T-helper 1 cell treated with Interleukin-12 subunit alpha and Interleukin-12 subunit beta and Interleukin-4 antibody, amounts not matched to agents 30 μg/mL and 1 μg/mL, for 36 hours (primary cell): ENCODE measurements around the gene PPFIA4.

Experiments used
- H3K27ac Mint-ChIP-seq: one replicate; pipeline ENCODE4 v1.8.0; 2021; ENCODE audit warnings: mild to moderate bottlenecking, mixed read lengths
- H3K27me3 Mint-ChIP-seq: one replicate; pipeline ENCODE4 v1.8.0; 2021; ENCODE audit warnings: low read depth, mixed read lengths
- H3K36me3 Mint-ChIP-seq: one replicate; pipeline ENCODE4 v1.8.0; 2021; ENCODE audit warnings: low read depth, mixed read lengths
- H3K4me1 Mint-ChIP-seq: one replicate; pipeline ENCODE4 v1.8.0; 2021; ENCODE audit warnings: low read depth, mixed read lengths
- H3K4me3 Mint-ChIP-seq: one replicate; pipeline ENCODE4 v1.8.0; 2021; ENCODE audit warnings: mild to moderate bottlenecking, moderate library complexity, mixed read lengths
- H3K9me3 Mint-ChIP-seq: one replicate; pipeline ENCODE4 v1.8.0; 2021; ENCODE audit warnings: mixed read lengths

Gene PPFIA4

DNA sequence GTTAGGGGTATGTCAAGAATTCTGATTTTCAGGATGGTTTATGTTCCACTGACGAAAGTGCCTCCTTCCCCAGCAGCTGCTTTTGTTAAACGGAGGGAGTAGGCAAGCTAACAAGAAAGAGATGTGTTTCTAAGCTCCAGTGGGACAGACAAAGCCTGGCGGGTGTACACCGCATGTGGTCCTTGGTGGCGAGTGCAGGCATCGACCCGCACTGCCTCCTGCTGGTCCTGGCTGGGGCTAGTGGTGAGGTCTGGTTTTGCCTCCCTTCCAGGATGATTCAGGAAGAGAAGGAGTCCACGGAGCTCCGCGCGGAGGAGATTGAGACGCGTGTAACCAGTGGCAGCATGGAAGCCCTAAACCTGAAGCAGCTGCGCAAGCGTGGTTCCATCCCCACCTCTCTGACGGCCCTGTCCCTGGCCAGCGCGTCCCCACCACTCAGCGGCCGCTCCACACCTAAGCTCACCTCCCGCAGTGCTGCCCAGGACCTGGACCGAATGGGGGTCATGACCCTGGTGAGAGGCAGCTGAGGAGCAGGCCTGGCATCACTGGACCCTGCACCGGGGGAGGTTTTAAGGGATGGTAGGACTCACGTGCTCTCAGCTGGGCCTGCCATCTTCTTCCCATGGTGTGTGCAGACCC lies 29.0 kb downstream of the PPFIA4 start:
- H3K27me3 Mint-ChIP-seq = no peaks in the 10 kb centered on the region
- no peaks in the 10 kb centered on the region for H3K4me1 Mint-ChIP-seq
- H3K36me3 Mint-ChIP-seq = peaks cover 7% of the 10 kb centered on the region
- H3K4me3 Mint-ChIP-seq = no peak overlapping the region
- H3K9me3 Mint-ChIP-seq = no peaks in the 10 kb centered on the region
- no peak overlapping the region for H3K27ac Mint-ChIP-seq

GRCh38 chr1:203056012-203056411 lies 29.7 kb downstream of the PPFIA4 start:
- Mint-ChIP-seq H3K27me3 (no peaks in the 10 kb centered on the region), H3K36me3 (peaks cover 9% of the 10 kb centered on the region), H3K4me1 (no peaks in the 10 kb centered on the region), H3K4me3 (no peak overlapping the region), H3K9me3 (no peaks in the 10 kb centered on the region), H3K27ac (no peak overlapping the region)

GRCh38 chr1:203056516-203056915 lies 30.2 kb downstream of the PPFIA4 start:
- Mint-ChIP-seq H3K9me3 (no peaks in the 10 kb centered on the region), H3K27ac (no peak overlapping the region), H3K4me3 (no peak overlapping the region), H3K27me3 (no peaks in the 10 kb centered on the region), H3K4me1 (no peaks in the 10 kb centered on the region), H3K36me3 (peaks cover 9% of the 10 kb centered on the region)

DNA sequence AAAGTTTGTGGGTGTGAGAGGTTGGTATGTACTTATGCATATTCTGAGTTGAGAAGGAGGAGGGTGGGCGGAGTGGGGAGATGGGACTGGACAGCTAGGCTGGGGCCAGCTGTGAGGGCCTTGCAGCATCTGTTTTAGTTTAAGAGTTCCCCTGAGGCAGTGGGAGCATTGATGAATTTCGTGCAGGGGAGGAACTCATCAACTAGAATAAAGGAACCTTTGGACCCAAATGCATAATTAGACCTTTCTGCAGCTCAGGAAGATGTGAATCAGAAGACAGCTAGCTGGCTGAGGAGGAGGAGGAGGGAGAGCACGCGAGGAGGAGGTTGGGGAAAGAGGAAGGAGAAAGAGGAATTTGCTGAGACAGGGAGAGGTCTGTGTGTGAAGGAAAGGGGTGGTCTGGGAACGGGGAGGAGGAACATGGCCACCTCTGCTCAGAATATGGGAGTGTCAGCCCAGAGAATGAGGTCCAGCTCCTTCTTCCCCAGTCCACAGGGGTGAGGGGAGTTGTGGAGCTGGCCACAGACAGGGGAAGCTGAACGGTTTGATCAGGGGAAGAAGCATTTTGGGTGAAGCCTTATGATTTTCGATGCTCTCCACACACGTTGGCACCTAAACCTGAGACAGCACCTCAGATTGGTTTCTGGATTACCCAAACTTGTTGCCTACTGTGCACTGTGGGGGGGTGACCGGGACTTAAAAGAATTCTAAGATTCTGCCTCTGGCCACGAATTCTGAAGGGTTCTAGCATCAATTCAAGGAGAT lies 31.8 kb downstream of the PPFIA4 start:
- Mint-ChIP-seq H3K4me3 (no peak overlapping the region), H3K27ac (no peak overlapping the region), H3K9me3 (no peaks in the 10 kb centered on the region), H3K36me3 (peaks cover 8% of the 10 kb centered on the region), H3K27me3 (no peaks in the 10 kb centered on the region), H3K4me1 (no peaks in the 10 kb centered on the region)

DNA sequence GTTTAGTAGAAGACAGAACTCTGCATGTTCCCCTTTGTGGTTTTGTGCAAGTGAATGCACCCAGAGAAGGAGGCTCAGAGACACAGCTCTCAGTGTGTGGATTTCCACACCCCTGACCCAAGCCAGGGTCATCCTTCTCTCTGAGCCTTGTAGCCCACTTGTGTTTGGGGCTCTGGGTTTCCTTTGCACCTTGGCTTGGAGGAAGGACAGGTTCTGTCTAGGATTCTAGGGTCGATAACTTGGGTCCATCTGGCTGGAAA lies 32.3 kb downstream of the PPFIA4 start:
- Mint-ChIP-seq H3K36me3 (peaks cover 8% of the 10 kb centered on the region), H3K9me3 (no peaks in the 10 kb centered on the region), H3K4me3 (no peak overlapping the region), H3K27ac (no peak overlapping the region), H3K27me3 (no peaks in the 10 kb centered on the region), H3K4me1 (no peaks in the 10 kb centered on the region)

DNA sequence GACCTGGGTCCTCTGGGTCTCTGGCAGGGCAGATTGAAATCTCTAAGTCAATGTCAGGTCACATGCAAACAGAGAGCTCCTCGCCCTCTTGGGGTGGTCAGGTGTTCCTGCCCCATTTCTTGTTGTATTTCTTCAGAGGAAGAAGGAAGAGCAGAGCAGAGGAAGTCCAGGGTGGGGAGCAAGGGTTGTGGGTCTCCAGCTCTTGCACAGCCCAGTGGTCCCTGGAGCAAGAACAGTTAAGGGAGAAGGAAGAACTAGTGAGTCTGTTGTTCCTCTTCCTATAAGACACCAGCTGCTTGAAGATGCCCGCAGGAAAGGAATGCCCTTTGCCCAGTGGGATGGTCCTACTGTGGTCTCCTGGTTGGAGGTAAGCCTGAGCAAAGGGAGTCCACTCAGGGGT lies 33.2 kb downstream of the PPFIA4 start:
- no peaks in the 10 kb centered on the region for H3K27me3 Mint-ChIP-seq
- no peak overlapping the region for H3K4me3 Mint-ChIP-seq
- no peaks in the 10 kb centered on the region for H3K4me1 Mint-ChIP-seq
- H3K9me3 Mint-ChIP-seq = no peaks in the 10 kb centered on the region
- H3K36me3 Mint-ChIP-seq = peaks cover 8% of the 10 kb centered on the region
- H3K27ac Mint-ChIP-seq = no peak overlapping the region

GRCh38 chr1:203060115-203060514 lies 33.8 kb downstream of the PPFIA4 start:
- H3K36me3 Mint-ChIP-seq = peaks cover 8% of the 10 kb centered on the region
- H3K27ac Mint-ChIP-seq = no peak overlapping the region
- H3K4me1 Mint-ChIP-seq = no peaks in the 10 kb centered on the region
- H3K9me3 Mint-ChIP-seq = no peaks in the 10 kb centered on the region
- no peak overlapping the region for H3K4me3 Mint-ChIP-seq
- H3K27me3 Mint-ChIP-seq = no peaks in the 10 kb centered on the region

DNA sequence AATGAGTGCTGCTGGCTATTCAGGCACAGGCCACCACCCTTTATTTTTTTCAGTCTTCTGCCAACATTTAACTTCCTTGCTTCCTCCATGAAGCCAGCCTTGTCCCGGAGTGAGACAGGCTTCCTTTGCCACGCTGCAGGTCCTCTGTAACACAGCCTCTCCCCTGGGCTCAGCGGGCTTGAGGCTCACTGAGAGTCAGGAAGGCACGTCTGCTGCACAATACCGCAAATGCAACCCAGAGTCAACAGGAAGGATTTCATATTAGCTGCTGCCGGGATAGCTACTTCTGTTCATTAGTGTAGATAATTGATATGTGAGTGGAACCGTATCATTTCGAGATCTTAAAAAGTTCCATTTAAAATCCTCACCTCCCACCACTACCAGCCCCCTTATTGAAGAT lies 37.0 kb downstream of the PPFIA4 start:
- H3K4me1 Mint-ChIP-seq = no peaks in the 10 kb centered on the region
- no peak overlapping the region for H3K4me3 Mint-ChIP-seq
- H3K36me3 Mint-ChIP-seq = peaks cover 6% of the 10 kb centered on the region
- H3K27ac Mint-ChIP-seq = no peak overlapping the region
- no peaks in the 10 kb centered on the region for H3K9me3 Mint-ChIP-seq
- no peaks in the 10 kb centered on the region for H3K27me3 Mint-ChIP-seq

DNA sequence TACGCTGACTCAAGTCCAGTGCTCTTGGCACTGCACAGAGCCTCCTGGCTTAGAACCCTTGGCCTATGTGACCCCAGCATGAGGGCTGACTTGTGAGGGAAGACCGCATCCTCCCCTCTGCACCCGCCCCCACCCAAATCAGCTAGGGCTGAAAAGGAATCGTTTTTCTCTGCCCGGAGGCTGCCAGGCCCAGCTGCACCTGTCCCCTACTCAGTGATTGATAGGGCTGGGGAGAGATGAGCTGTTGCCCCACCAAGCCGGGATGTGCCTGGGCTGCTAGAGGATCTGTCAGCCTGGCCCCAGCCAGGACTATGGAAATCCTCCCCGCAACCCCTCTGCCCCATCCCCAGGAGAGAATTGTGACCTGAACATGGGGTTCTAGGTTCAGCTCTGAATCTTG lies 38.9 kb downstream of the PPFIA4 start:
- Mint-ChIP-seq H3K9me3 (no peaks in the 10 kb centered on the region), H3K36me3 (peaks cover 12% of the 10 kb centered on the region), H3K4me1 (no peaks in the 10 kb centered on the region), H3K27me3 (no peaks in the 10 kb centered on the region), H3K4me3 (no peak overlapping the region), H3K27ac (no peak overlapping the region)

- H3K4me1 Mint-ChIP-seq = no peaks in the 10 kb centered on the region
- H3K27me3 Mint-ChIP-seq = no peaks in the 10 kb centered on the region
These were observed 39.7 kb downstream of the PPFIA4 start for GRCh38 chr1:203065986-203066385.

GRCh38 chr1:203066965-203067364 lies 40.7 kb downstream of the PPFIA4 start:
- Mint-ChIP-seq H3K27ac (no peak overlapping the region), H3K27me3 (no peaks in the 10 kb centered on the region)

More at GRCh38 chr1:203065986-203066385, 39.7 kb downstream of the PPFIA4 start:
- peaks cover 9% of the 10 kb centered on the region for H3K36me3 Mint-ChIP-seq
- H3K4me3 Mint-ChIP-seq = no peak overlapping the region
- no peak overlapping the region for H3K27ac Mint-ChIP-seq
- no peaks in the 10 kb centered on the region for H3K9me3 Mint-ChIP-seq

GRCh38 chr1:203069030-203069747 lies 42.9 kb downstream of the PPFIA4 start:
- Mint-ChIP-seq H3K9me3 (no peaks in the 10 kb centered on the region), H3K4me1 (no peaks in the 10 kb centered on the region), H3K27me3 (peaks cover 10% of the 10 kb centered on the region), H3K27ac (peak overlapping the region; percentile 14), H3K4me3 (no peak overlapping the region), H3K36me3 (peaks cover 13% of the 10 kb centered on the region)

More at GRCh38 chr1:203066965-203067364, 40.7 kb downstream of the PPFIA4 start:
- Mint-ChIP-seq H3K36me3 (peaks cover 12% of the 10 kb centered on the region), H3K4me3 (no peak overlapping the region), H3K4me1 (no peaks in the 10 kb centered on the region), H3K9me3 (no peaks in the 10 kb centered on the region)

DNA sequence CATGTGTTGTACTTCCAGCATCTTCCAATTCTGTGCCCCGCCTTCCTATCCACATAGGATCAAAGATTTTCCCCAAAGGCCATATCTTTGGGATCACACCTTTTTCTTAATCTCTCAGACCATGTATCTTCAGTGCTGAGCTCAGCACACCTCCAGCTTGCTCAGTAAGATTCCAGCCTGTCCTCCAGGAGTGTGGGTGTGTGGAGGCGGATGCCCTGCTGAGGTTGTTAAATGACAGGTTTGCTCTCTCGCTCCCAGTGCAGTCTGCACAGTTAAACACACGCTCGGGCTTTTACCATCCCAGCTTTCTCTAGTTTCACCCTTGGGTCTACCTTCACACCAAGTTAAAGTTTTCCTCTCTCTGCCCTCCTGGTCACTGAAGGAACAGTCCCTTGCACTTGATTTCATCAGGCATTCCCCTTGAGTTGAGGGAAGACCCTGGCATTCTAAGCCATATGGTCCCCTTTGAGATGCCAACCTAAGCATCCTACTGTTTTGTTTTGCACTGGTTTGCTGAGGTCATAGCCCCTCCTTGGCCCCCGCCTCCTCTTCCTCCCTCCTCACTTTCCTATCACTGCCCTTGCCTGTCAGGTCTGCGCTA lies 45.8 kb downstream of the PPFIA4 start:
- peaks cover 15% of the 10 kb centered on the region for H3K36me3 Mint-ChIP-seq
- no peaks in the 10 kb centered on the region for H3K9me3 Mint-ChIP-seq
- no peak overlapping the region for H3K4me3 Mint-ChIP-seq
- H3K27ac Mint-ChIP-seq = no peak overlapping the region
- peaks cover 5% of the 10 kb centered on the region for H3K4me1 Mint-ChIP-seq
- H3K27me3 Mint-ChIP-seq = peaks cover 15% of the 10 kb centered on the region

DNA sequence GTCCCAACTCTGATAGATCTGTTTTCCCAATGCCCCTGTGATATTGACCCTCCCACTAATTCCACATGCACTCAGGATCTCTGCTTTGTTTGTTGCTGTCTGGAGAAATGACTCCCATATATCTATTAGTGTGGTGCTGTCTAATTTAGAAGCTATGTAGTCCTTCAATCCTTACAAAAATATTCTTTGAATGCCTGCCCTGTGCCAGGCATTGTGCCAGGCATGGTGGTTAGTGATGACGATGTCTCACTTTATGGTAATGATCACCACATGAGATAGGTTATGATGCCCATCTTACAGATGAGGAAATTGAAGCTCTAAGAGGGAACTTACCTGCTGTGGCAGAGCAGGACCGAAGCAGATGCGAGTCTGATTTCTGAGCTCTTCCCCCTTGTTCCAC lies 46.6 kb downstream of the PPFIA4 start:
- H3K4me3 Mint-ChIP-seq = no peak overlapping the region
- H3K27me3 Mint-ChIP-seq = peaks cover 15% of the 10 kb centered on the region
- H3K4me1 Mint-ChIP-seq = peaks cover 5% of the 10 kb centered on the region
- H3K27ac Mint-ChIP-seq = no peak overlapping the region
- peaks cover 15% of the 10 kb centered on the region for H3K36me3 Mint-ChIP-seq
- no peaks in the 10 kb centered on the region for H3K9me3 Mint-ChIP-seq

- H3K27ac Mint-ChIP-seq = no peak overlapping the region
- H3K4me3 Mint-ChIP-seq = no peak overlapping the region
- H3K36me3 Mint-ChIP-seq = peaks cover 14% of the 10 kb centered on the region
- peaks cover 15% of the 10 kb centered on the region for H3K27me3 Mint-ChIP-seq
- H3K4me1 Mint-ChIP-seq = peaks cover 5% of the 10 kb centered on the region
- no peaks in the 10 kb centered on the region for H3K9me3 Mint-ChIP-seq
These were observed 47.2 kb downstream of the PPFIA4 start for GRCh38 chr1:203073469-203073868.
